ENCODE data around the gene ADGRD1. TPM values are rescaled to one million over a fixed set of nuclear protein-coding genes. Genes with fewer than 3 reads are reported as not detected.
"Not testable (repeated sequence)": the region's sequence is repeated elsewhere in the genome, so short reads cannot be mapped to it uniquely, and the experiment has no call there.

The ADGRD1 gene
- total and polyA plus RNA-seq, 5 donors from 2014 or later, result 0.56 TPM; not detected in 4

- not testable (repeated sequence) for DNase-seq; H3K4me3 ChIP-seq (ENCODE audit: low read depth, low read length); H3K36me3 ChIP-seq (ENCODE audit: control insufficient read depth, insufficient read depth, low read length); H3K27ac ChIP-seq (ENCODE audit: insufficient read depth, low read length, poor library complexity, severe bottlenecking); H3K4me1 ChIP-seq (ENCODE audit: control insufficient read depth, insufficient read depth, low read length, poor library complexity, severe bottlenecking); H3K4me1 Mint-ChIP-seq; H3K9me3 ChIP-seq (ENCODE audit: control insufficient read depth in 2 of 2, low read length in 2 of 2); H3K27ac Mint-ChIP-seq; H3K27me3 ChIP-seq (ENCODE audit: control insufficient read depth, insufficient read depth, low read length); H3K27me3 Mint-ChIP-seq; H3K4me3 Mint-ChIP-seq; H3K9me3 Mint-ChIP-seq; H3K36me3 Mint-ChIP-seq; ATAC-seq (ENCODE audit: low read depth in 2 of 2)
These were observed 41.8 kb downstream of the ADGRD1 start for GRCh38 chr12:130995386-130995969.

- peaks cover 0 to 4% of the 10 kb centered on the region in 2 experiments for H3K9me3 ChIP-seq (ENCODE audit: control insufficient read depth in 2 of 2, low read length in 2 of 2)
- peaks cover 0 to 4% (median 0%) of the 10 kb centered on the region in 7 donors for H3K9me3 Mint-ChIP-seq
- H3K4me1 Mint-ChIP-seq, result no peaks in the 10 kb centered on the region
- ATAC-seq (ENCODE audit: low read depth in 2 of 2), result no peak
- no peak overlapping the region for H3K4me3 ChIP-seq (ENCODE audit: low read depth, low read length)
- no peaks in the 10 kb centered on the region for H3K4me1 ChIP-seq (ENCODE audit: control insufficient read depth, insufficient read depth, low read length, poor library complexity, severe bottlenecking)
- no peak overlapping the region for H3K4me3 Mint-ChIP-seq
- no peaks in the 10 kb centered on the region for H3K27me3 Mint-ChIP-seq
- H3K27ac Mint-ChIP-seq, result no peak overlapping the region
- H3K27ac ChIP-seq (ENCODE audit: insufficient read depth, low read length, poor library complexity, severe bottlenecking), result no peak overlapping the region
- DNase-seq, result no peak
- no peaks in the 10 kb centered on the region for H3K36me3 Mint-ChIP-seq
- no peaks in the 10 kb centered on the region for H3K36me3 ChIP-seq (ENCODE audit: control insufficient read depth, insufficient read depth, low read length)
- no peaks in the 10 kb centered on the region for H3K27me3 ChIP-seq (ENCODE audit: control insufficient read depth, insufficient read depth, low read length)
These were observed 44.4 kb downstream of the ADGRD1 start for GRCh38 chr12:130998136-130998535.

DNA sequence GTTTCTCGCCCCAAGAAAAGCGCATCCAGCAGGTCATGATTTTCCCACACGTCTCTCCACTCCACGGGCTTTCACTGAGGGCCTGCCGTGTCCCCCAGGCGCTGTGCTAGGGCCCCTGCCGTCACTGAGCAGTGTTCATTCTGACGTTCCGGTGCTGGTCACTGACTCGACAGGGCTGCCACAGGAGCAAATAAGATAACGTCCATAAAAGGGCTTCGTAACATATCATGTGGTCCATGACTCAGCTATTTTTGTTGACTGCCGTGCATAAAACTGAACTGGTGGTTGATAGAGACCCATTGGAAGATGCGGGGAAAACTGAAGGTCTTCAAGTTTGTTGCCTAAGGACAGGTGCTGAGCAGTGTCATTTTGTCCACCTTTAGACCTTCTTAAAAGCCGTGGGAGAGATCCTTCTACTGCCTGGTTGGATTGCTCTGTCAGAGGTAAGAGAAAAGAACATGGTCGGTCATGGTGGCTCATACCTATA, 46.3 kb downstream of the ADGRD1 start:
- Histone ChIP-seq H3K27me3 (ENCODE audit: control insufficient read depth, insufficient read depth, low read length) (no peaks in the 10 kb centered on the region), H3K36me3 (ENCODE audit: control insufficient read depth, insufficient read depth, low read length) (no peaks in the 10 kb centered on the region), H3K27ac (ENCODE audit: insufficient read depth, low read length, poor library complexity, severe bottlenecking) (no peak overlapping the region), H3K4me1 (ENCODE audit: control insufficient read depth, insufficient read depth, low read length, poor library complexity, severe bottlenecking) (no peaks in the 10 kb centered on the region), H3K9me3 (ENCODE audit: control insufficient read depth in 2 of 2, low read length in 2 of 2) (peaks cover 0 to 4% of the 10 kb centered on the region in 2 experiments), H3K4me3 (ENCODE audit: low read depth, low read length) (no peak overlapping the region)
- H3K4me3 Mint-ChIP-seq, result no peak overlapping the region
- no peaks in the 10 kb centered on the region for H3K27me3 Mint-ChIP-seq
- ATAC-seq (ENCODE audit: low read depth in 2 of 2) (no peak), DNase-seq (no peak)
- H3K27ac Mint-ChIP-seq, result no peak overlapping the region
- no peaks in the 10 kb centered on the region for H3K4me1 Mint-ChIP-seq
- H3K36me3 Mint-ChIP-seq, result no peaks in the 10 kb centered on the region
- H3K9me3 Mint-ChIP-seq, result peaks cover 0 to 4% (median 0%) of the 10 kb centered on the region in 7 donors

- H3K36me3 ChIP-seq (ENCODE audit: control insufficient read depth, insufficient read depth, low read length), result no peaks in the 10 kb centered on the region
- no peak for DNase-seq
- Mint-ChIP-seq H3K27me3 (no peaks in the 10 kb centered on the region), H3K4me1 (no peaks in the 10 kb centered on the region), H3K4me3 (no peak overlapping the region), H3K36me3 (no peaks in the 10 kb centered on the region), H3K9me3 (peaks cover 0 to 4% (median 0%) of the 10 kb centered on the region in 7 donors), H3K27ac (no peak overlapping the region)
- H3K27ac ChIP-seq (ENCODE audit: insufficient read depth, low read length, poor library complexity, severe bottlenecking), result no peak overlapping the region
- no peaks in the 10 kb centered on the region for H3K27me3 ChIP-seq (ENCODE audit: control insufficient read depth, insufficient read depth, low read length)
- no peak for ATAC-seq (ENCODE audit: low read depth in 2 of 2)
- H3K4me1 ChIP-seq (ENCODE audit: control insufficient read depth, insufficient read depth, low read length, poor library complexity, severe bottlenecking), result no peaks in the 10 kb centered on the region
- no peak overlapping the region for H3K4me3 ChIP-seq (ENCODE audit: low read depth, low read length)
- peaks cover 0 to 4% of the 10 kb centered on the region in 2 experiments for H3K9me3 ChIP-seq (ENCODE audit: control insufficient read depth in 2 of 2, low read length in 2 of 2)
These were observed 47.8 kb downstream of the ADGRD1 start for GRCh38 chr12:131001493-131001892.

DNA sequence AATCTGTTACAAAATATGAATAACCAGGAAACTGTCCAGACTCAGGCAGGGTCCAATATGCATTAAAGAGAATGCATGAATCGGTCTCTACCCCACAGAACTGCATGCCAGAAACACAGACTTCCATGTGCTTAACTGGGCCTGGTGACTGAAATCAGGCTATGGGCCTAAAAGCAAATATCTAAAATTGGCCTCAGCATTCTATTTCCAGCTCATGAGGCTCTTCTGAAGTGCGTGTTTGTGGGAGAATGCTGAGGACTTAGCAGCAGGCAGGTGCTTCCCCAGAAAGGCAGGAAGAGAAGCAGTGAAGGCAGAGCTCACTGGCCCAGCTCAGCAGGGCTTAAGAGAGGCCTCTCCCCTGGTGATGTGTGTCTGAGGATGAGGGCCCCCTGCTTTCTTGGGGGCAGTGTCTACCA, 48.5 kb downstream of the ADGRD1 start:
- H3K36me3 ChIP-seq (ENCODE audit: control insufficient read depth, insufficient read depth, low read length), result no peaks in the 10 kb centered on the region
- H3K27me3 ChIP-seq (ENCODE audit: control insufficient read depth, insufficient read depth, low read length), result no peaks in the 10 kb centered on the region
- H3K27ac ChIP-seq (ENCODE audit: insufficient read depth, low read length, poor library complexity, severe bottlenecking), result no peak overlapping the region
- ATAC-seq (ENCODE audit: low read depth in 2 of 2) (no peak), DNase-seq (no peak)
- H3K4me3 ChIP-seq (ENCODE audit: low read depth, low read length), result no peak overlapping the region
- no peaks in the 10 kb centered on the region for H3K36me3 Mint-ChIP-seq
- no peaks in the 10 kb centered on the region for H3K4me1 Mint-ChIP-seq
- H3K4me3 Mint-ChIP-seq, result peak overlapping the region in 1 of 4 donors; percentile 31
- H3K4me1 ChIP-seq (ENCODE audit: control insufficient read depth, insufficient read depth, low read length, poor library complexity, severe bottlenecking), result no peaks in the 10 kb centered on the region
- peaks cover 0 to 4% (median 0%) of the 10 kb centered on the region in 7 donors for H3K9me3 Mint-ChIP-seq
- no peaks in the 10 kb centered on the region for H3K27me3 Mint-ChIP-seq
- H3K27ac Mint-ChIP-seq, result no peak overlapping the region
- peaks cover 0 to 4% of the 10 kb centered on the region in 2 experiments for H3K9me3 ChIP-seq (ENCODE audit: control insufficient read depth in 2 of 2, low read length in 2 of 2)

- H3K27me3 ChIP-seq (ENCODE audit: control insufficient read depth, insufficient read depth, low read length), result no peaks in the 10 kb centered on the region
- no peaks in the 10 kb centered on the region for H3K4me1 ChIP-seq (ENCODE audit: control insufficient read depth, insufficient read depth, low read length, poor library complexity, severe bottlenecking)
- H3K27ac ChIP-seq (ENCODE audit: insufficient read depth, low read length, poor library complexity, severe bottlenecking), result no peak overlapping the region
- H3K4me3 ChIP-seq (ENCODE audit: low read depth, low read length), result no peak overlapping the region
- Mint-ChIP-seq H3K9me3 (peaks cover 0 to 4% (median 0%) of the 10 kb centered on the region in 7 donors), H3K27ac (peak overlapping the region in 1 of 3 donors; percentile 5), H3K36me3 (no peaks in the 10 kb centered on the region), H3K27me3 (no peaks in the 10 kb centered on the region), H3K4me1 (no peaks in the 10 kb centered on the region), H3K4me3 (no peak overlapping the region)
- ATAC-seq (ENCODE audit: low read depth in 2 of 2) (no peak), DNase-seq (no peak)
- peaks cover 0 to 4% of the 10 kb centered on the region in 2 experiments for H3K9me3 ChIP-seq (ENCODE audit: control insufficient read depth in 2 of 2, low read length in 2 of 2)
- no peaks in the 10 kb centered on the region for H3K36me3 ChIP-seq (ENCODE audit: control insufficient read depth, insufficient read depth, low read length)
These were observed 49.5 kb downstream of the ADGRD1 start for GRCh38 chr12:131003036-131003715.

DNA sequence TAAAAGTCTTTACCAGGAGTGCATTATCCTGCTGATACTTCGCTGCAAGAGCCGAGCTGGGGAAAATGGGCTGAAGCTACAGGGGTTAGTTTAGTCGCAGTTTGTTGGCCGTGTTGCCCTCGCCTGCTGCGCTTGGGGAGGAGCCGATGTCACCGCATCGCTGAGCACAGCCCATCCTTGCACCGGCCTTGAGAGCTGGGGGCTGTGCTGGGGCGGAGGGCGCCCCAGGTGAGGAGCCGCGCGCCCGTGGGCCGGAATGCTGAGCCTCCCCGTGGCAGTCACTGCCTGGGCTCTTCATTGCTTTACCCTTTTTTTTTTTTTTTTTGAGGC, 50.0 kb downstream of the ADGRD1 start:
- Histone ChIP-seq H3K27ac (ENCODE audit: insufficient read depth, low read length, poor library complexity, severe bottlenecking) (no peak overlapping the region), H3K36me3 (ENCODE audit: control insufficient read depth, insufficient read depth, low read length) (no peaks in the 10 kb centered on the region), H3K27me3 (ENCODE audit: control insufficient read depth, insufficient read depth, low read length) (no peaks in the 10 kb centered on the region), H3K4me3 (ENCODE audit: low read depth, low read length) (no peak overlapping the region), H3K9me3 (ENCODE audit: control insufficient read depth in 2 of 2, low read length in 2 of 2) (peaks cover 0 to 4% of the 10 kb centered on the region in 2 experiments), H3K4me1 (ENCODE audit: control insufficient read depth, insufficient read depth, low read length, poor library complexity, severe bottlenecking) (no peaks in the 10 kb centered on the region)
- Mint-ChIP-seq H3K36me3 (no peaks in the 10 kb centered on the region), H3K9me3 (peaks cover 0 to 4% (median 0%) of the 10 kb centered on the region in 7 donors), H3K27me3 (no peaks in the 10 kb centered on the region), H3K4me3 (no peak overlapping the region), H3K4me1 (no peaks in the 10 kb centered on the region), H3K27ac (peak overlapping the region in 1 of 3 donors; percentile 5)
- DNase-seq, result no peak
- no peak for ATAC-seq (ENCODE audit: low read depth in 2 of 2)

- H3K36me3 Mint-ChIP-seq, result no peaks in the 10 kb centered on the region
- H3K9me3 Mint-ChIP-seq, result peaks cover 0 to 2% (median 0%) of the 10 kb centered on the region in 7 donors
- no peak overlapping the region for H3K4me3 Mint-ChIP-seq
- no peaks in the 10 kb centered on the region for H3K27me3 ChIP-seq (ENCODE audit: control insufficient read depth, insufficient read depth, low read length)
- no peak for DNase-seq
- H3K27ac ChIP-seq (ENCODE audit: insufficient read depth, low read length, poor library complexity, severe bottlenecking), result no peak overlapping the region
- no peaks in the 10 kb centered on the region for H3K36me3 ChIP-seq (ENCODE audit: control insufficient read depth, insufficient read depth, low read length)
- no peaks in the 10 kb centered on the region for H3K4me1 Mint-ChIP-seq
- no peaks in the 10 kb centered on the region for H3K4me1 ChIP-seq (ENCODE audit: control insufficient read depth, insufficient read depth, low read length, poor library complexity, severe bottlenecking)
- H3K27ac Mint-ChIP-seq, result no peak overlapping the region
- no peak overlapping the region for H3K4me3 ChIP-seq (ENCODE audit: low read depth, low read length)
- no peaks in the 10 kb centered on the region for H3K27me3 Mint-ChIP-seq
- ATAC-seq (ENCODE audit: low read depth in 2 of 2), result no peak
- peaks cover 0 to 4% of the 10 kb centered on the region in 2 experiments for H3K9me3 ChIP-seq (ENCODE audit: control insufficient read depth in 2 of 2, low read length in 2 of 2)
These were observed 50.5 kb downstream of the ADGRD1 start for GRCh38 chr12:131004166-131004565.
